Measurements from ENCODE around the gene KCNIP3.

GRCh38 chr2:95301876-95302641 lies 4.9 kb downstream of the KCNIP3 start:
- TF ChIP-seq ZNF565 (CRISPR knock-in tag; conservative IDR thresholded peaks at IDR 0.05; ENCODE audit: low read depth) (no peak), TOX (CRISPR knock-in tag; IDR thresholded peaks at IDR 0.05; ENCODE audit: borderline replicate concordance) (no peak), ZNF8 (CRISPR knock-in tag; IDR thresholded peaks at IDR 0.05) (no peak), ZFP3 (CRISPR knock-in tag; IDR thresholded peaks at IDR 0.05) (no peak), PPARA (CRISPR knock-in tag; IDR thresholded peaks at IDR 0.05; ENCODE audit: borderline replicate concordance) (no peak), TCF4 (CRISPR knock-in tag; IDR thresholded peaks at IDR 0.05; ENCODE audit: borderline replicate concordance) (no peak), CSDC2 (CRISPR knock-in tag; IDR thresholded peaks at IDR 0.05) (no peak), PATZ1 (CRISPR knock-in tag; IDR thresholded peaks at IDR 0.05; ENCODE audit: borderline replicate concordance) (no peak), ZC3H10 (CRISPR knock-in tag; IDR thresholded peaks at IDR 0.05) (no peak)
